ENCODE results near the gene VPS13D.

Gene VPS13D

DNA sequence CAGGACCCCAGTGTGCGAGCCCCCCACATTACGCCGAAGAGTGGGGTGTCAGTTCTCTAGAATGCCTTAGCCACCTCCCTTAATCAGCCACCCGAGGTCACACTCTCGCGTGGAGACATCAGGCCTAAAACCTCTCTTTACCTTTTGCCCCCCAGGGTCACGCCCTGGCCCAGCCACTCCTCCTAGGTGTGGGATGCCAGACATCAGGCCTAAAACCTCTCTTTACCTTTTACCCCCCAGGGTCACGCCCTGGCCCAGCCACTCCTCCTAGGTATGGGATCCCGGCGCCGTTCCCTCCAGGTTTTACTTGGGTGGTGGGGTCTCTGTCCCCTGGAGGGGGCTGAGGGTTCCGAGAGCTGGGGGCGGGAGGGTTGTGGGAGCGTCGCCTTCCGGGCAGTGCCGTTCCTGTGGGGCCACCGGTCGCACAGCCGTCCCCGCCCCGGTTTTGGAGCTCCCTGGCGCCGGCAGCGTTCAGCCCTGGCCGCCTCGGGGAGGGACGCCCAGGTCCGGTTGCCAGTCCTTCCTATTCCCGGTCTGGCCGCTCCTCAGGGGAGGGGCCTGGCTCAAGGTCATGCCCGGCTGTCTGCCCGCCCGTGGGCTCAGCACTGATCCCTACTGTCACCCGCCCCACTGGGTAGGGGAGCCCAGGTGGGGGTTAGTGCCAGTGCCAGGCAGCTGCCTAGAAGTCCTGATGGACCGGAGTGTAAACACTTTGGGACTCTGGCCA, 882 bp downstream of the VPS13D start:
- FAIRE-seq: no peak

DNA sequence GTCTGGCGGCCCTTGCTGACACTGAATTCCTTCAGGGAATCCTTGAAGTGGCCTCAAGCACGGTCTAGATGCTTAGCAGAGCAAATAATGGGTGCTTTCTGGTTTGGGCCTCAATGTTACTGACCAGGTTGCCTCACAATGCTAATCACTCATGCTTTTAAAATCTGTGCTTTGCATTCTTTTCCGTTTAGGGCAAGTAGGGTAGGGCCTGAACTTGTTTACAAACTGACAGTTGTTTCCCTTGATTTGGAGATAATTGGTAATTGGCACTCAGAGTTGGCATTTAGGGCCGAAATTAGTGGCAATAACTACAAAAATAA, 1.4 kb downstream of the VPS13D start:
- FAIRE-seq: no peak

DNA sequence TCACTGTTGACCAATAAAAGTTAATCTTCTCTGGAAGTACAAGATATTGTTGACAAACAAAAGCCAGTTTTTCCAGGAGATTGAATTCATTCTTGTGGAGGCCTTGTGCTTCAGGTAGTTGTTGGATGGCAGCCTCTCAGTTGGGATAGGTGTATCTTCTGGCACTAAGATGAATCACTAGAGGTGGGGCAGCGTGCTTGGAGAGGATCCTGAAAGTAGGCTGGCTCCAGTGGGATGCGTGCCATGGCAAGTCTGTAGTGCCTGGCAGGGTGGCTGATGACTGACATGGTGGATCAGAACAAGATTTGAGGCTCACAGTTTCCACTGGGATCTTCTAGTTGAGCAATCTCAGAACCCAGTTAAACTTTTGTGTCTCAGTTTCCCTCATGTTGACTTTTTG, 2.4 kb downstream of the VPS13D start:
- no peak for FAIRE-seq

DNA sequence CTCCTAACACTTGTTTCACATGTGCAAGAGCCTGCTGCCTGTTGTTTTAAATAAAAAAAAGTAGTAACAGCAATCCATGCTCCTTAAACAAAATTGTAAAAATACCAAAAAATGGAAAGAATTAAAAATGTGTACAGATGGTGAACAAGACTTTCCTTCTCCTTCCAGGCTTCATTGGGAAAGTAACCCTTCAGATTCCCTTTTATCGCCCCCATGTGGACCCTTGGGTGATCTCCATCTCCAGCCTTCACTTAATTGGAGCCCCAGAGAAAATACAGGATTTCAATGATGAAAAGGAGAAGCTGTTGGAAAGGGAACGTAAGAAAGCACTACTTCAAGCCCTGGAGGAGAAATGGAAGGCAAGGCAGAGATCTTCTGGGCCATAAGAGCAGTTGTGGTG, 14.2 kb downstream of the VPS13D start:
- FAIRE-seq: no peak

DNA sequence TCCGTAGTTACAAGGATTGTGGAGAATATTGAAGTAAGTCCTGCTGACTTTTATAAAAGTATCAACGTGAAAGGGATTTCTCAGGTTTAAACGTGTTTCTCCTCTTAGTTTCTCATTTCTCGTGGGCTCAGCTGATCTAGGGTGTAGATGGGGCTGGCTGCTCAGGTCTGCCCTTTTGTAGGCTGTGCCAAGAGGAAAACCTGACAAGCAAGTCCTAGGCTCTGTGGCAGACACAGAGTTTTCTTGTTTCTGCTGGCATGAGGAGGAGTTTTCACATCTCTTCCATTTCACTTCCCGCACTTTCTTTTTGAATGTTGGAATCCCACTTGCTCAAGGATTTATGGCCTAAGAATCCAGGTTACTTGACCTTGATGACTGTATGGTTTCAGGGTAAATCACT, 14.8 kb downstream of the VPS13D start:
- no peak for FAIRE-seq

DNA sequence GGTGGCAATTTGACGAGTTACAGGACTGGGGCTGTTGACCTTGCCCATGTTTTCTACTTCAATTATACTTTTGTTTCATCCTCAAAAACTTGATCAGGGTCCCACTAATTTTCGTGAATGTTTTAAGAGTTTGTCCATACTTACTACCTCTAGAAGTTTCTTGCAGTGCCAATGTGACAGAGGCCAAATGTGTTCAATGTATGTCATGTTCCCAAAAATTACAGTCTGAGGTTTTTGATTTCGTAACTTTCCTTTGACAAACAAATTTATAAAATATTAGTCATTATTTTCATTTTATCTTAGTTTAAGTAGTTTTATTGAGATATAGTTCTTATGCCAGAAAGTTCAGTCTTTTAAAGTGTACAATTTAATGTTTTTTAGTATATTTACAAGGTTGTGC, 15.3 kb downstream of the VPS13D start:
- FAIRE-seq: no peak

DNA sequence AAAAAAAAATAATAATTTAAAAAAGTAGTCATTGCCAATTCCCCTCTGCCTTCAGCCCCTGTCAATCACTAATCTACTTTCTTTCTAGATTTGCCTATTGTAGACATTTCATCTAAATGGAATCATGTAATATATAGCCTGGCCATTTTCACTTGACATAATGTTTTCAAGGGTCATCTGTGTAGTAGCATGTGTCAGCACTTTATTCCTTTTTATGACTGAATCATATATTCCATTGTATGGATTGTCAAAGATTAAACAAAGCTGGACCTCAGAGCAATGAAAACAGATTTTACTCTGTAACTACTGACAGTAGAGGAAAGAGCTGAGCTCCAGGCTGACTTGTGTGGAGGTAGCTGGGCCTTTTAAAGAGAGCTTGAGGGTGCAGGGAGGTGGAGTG, 15.9 kb downstream of the VPS13D start:
- FAIRE-seq: no peak

DNA sequence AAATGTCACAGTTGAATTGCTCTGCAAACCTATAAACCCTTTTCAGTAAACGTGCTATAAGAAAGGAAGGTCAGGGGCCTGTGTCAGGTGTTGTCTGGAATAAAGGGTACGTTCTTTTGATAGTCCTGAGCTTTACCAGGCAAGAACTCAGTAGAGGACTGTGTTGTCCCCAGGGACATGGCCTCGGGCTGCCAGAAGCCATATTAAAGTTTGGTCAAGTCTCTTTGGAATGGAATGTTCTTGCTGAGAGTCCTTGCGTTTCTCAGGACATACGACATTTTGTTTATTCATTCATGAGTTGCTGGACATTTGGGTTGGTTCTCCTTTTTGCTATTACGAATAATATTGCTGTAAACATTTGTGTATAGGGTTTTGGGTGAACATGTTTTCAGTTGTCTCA, 16.8 kb downstream of the VPS13D start:
- no peak for FAIRE-seq

DNA sequence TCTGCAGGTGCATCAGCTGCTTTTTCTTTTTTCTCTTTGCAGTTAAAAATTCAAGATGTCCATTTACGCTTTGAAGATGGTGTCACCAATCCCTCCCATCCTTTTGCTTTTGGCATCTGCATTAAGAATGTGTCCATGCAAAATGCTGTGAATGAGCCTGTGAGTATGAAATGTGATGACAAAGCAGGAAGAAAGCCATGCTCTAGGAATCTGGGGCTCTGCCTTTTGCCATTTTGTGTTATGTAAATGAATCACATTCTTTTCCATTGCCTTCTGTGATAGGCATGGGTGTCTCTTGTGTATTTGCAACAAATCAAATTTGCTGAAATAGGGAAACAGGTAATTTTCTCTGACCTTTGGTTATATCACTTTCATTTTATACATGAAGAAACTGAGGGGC, 19.4 kb downstream of the VPS13D start:
- no peak for FAIRE-seq

DNA sequence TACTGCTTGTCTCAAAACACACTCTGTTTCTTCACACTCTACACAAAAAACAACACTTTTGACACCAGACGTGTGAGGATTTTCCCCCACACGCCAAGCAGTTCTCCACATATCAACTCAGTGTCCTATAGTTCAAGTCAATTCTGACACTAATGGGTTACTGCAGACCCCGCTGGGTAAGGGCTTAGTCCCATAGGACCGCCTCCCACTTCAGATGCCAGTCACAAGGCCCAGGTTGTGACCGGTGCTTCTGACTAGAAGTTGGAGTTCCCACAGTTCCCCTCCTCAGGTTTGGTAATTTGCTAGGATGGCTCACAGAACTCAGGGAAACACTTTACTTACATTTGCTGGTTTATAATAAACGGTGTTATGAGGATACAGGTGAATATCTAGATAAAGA, 19.9 kb downstream of the VPS13D start:
- FAIRE-seq: no peak

DNA sequence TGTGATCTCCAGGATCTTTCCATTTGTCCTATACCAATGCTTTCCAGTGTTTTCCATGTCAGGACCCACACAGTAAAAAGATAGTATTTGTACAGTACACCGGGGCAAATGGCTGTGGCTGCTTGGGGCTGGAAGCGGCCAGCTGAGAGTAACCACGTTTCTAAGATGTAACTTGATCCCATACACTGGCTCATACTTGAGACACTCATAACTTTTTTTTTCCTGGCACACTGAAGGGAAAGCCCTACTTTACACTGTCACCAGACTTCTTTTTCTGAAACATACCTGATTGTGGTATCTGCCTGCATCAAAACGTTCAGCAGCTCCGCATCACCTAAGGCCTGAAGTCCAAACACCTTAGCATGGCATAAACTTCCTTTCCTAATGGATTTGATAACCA, 21.6 kb downstream of the VPS13D start:
- FAIRE-seq: no peak

DNA sequence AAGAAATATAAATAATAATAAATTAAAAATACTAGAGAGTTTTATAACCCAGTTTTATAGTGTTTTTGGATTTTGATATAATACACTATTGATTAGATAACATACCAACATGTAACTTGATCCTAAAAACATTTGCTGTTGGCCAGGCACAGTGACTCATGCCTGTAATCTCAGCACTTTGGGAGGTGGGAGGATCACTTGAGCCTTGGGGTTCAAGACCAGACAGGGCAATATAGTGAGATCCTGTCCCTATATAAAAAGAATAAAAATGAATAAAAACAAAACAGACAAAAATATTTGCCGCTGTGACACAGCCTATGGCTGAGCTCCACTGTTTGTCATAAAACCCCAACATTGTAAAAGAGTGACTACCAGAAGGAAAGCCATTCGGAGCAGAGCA, 26.1 kb downstream of the VPS13D start:
- no peak for FAIRE-seq

DNA sequence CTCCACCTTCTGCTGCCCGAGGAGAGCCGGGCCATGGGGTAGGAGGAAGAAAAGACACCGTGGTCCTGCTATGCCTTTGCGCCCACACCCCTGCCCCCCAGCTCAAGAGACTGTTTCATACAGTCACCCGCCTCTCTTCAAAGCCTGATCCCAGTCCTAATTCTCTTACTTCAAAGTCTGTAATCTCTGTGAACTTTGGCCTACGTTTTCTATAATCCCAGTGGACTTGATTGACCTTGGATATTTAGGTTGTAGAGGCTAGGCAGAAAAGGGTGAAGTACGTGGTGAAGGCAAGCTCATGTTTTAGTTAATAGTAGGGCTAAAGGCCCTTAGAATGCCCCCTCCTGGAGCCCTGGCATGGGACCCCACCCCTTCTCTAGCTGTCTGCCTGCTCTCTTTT, 28.4 kb downstream of the VPS13D start:
- FAIRE-seq: no peak

DNA sequence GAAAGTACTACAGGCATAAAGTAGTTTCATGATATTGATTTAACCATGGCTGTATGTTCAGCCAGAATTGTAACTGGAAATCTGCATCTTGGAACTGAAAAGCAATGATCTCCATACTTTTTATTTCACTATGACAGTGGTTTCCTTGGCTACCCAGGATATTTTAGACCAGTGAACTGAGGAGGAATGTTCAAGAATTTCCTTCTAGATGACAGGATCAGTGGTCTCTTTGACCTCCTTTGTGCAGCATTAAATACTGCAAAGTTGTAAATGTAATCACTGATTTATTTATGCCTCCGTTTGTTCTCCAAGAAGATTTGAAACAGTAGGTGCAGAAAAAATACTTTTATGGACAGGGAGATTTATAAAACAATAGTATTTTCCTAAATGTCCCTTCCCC, 39.5 kb downstream of the VPS13D start:
- FAIRE-seq: no peak

DNA sequence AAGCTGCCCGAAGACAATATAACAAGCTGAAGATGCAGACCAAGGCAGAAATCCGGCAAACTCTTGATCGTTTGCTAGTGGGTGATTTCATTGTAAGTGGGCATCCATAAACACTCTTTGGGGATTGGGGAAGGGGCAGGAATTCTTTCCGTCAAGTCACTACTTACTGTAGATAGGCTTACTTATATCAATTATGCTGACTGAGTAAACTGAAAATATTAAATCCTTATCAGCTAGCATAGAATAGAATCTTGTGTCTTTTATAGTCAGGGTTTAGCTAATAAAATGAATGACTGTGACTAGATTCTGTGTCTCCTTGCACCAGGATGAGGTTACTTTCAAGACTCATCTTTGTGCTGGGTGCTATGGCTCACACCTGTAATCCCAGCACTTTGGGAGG, 41.2 kb downstream of the VPS13D start:
- no peak for FAIRE-seq

DNA sequence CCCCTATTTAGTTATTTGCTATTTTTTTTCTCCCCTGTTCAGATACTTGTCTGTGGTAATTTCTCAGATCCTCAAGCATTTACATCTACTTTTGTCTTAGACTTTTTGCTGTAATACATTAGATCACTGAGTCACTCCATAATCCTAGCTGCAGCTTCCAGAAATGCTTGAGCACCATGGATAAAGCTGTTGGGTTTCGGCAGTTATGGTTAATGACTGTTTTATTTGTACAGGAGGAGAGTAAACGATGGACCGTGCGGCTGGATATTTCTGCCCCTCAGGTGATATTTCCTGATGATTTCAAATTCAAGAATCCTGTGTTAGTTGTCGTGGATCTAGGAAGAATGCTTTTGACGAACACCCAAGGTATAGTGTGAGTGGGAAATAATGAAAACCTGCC, 42.9 kb downstream of the VPS13D start:
- FAIRE-seq: no peak

DNA sequence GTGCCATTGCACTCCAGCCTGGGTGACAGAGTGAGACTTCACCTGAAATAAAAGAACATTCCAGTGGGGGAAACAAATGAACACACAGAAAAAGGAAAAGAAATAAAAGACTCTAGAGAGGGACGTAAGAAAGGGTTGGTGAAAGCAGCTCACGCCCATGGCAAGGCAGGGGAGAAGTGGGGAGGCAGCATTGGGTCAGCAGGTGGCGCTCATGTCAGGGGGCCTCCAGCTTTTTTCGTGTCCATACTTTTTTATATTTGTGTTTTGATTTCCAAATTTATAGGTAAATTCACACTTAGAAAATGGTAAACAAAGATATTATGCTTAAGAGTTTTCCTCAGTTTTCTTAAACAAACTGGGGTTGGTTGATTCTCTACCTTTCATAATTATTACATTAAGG, 45.5 kb downstream of the VPS13D start:
- no peak for FAIRE-seq

DNA sequence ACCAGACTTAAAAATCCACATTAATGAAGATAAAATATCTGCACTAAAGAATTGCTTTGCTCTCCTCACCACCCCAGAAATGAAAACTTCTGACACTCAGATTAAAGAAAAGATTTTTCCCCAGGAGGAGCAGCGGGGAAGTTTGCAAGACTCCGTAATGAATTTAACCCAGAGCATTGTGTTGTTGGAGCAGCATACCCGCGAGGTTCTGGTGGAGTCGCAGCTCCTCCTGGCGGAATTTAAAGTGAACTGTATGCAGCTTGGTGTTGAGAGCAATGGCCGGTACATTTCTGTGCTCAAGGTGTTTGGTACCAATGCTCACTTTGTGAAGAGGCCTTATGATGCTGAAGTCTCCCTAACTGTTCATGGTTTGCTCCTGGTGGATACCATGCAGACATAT, 46.4 kb downstream of the VPS13D start:
- FAIRE-seq: no peak

DNA sequence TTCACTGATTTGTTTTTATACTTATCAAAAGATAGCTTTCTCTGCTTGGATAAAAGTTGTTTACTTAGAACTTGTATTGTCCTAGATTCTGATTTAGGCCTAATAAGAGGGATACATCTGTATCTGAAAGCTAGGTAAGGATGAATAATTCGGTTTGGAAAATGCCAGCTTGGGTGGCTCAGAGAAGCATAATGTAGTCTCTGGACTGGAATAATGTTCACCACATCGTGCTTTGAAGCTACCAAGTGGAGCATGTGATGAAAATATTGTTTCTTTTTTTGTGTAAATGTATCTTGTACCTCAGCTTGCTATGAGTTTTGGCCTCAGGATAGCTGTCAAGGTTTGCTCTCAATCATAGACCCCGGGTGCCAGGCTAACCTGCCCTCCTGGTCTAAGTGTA, 49.2 kb downstream of the VPS13D start:
- no peak for FAIRE-seq

DNA sequence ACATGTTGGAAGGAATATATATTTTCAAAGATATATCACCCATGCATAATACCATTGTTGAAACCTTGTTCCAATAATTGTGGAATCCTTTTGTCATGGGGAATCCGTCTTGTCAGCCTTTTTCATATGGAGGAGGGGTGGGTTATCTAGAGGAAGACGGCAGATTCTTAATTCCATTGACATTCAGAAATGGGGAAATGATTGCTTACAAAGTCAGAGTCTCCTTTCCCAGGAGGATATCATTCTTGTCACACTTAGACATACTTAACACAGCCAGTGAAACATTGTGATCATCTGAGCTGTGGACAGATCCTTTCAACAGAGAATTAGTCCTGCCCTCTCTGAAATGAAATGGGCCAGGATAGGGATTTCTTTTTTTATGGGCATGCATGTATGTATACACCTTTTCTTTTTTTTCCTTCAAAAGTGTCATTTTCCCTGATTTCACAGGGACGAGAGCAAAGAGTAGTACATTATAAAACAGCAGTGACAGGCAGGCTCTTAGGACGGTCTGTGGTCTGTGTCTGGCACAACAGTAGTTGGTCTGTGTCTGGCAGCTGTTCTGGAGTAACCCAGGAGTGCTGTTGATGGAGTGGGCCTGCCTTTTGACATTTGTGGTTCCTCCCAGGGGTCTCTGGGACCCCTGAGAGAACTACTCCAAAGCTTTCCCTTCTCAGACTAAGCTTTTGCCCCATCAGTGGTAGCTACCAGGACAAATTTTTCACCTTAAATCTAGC, 50.1 kb downstream of the VPS13D start:
- FAIRE-seq: no peak

DNA sequence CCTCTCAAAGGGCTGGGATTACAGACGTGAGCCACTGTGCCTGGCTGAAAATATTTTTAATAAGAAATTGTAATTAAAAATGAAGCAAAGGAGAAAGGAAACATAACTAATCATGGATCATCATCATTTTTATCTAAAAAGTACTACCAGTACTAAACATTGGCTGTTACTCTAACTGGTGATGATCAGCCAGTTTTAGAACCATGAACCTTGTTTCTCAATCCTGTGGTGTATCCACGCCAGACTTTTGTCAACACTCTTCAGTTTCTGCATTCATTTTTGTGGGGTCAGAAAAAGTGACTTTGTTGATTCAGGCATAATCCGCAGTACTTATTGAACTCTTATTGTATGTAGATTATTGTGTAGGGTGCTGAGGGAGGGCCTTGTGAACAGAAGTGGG, 52.3 kb downstream of the VPS13D start:
- FAIRE-seq: no peak

DNA sequence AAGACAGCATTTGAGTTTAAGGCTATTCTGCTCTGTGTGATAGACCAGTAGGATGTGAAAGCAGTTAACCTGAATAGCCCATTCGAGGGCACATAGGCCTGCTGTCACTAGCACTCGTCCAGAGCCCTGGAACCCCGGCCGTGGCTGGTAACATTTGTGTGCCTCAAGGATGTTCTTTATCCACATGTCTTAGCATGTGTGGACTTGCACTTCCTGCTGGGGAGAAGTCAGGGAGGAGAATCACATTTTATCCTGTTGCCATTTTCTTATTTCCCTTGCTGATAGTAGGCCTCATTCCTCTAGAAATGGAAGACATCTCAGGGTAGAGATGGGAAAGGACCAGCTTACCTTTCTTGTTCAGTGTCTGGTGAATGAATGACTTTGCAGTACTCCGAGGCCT, 54.7 kb downstream of the VPS13D start:
- FAIRE-seq: no peak

DNA sequence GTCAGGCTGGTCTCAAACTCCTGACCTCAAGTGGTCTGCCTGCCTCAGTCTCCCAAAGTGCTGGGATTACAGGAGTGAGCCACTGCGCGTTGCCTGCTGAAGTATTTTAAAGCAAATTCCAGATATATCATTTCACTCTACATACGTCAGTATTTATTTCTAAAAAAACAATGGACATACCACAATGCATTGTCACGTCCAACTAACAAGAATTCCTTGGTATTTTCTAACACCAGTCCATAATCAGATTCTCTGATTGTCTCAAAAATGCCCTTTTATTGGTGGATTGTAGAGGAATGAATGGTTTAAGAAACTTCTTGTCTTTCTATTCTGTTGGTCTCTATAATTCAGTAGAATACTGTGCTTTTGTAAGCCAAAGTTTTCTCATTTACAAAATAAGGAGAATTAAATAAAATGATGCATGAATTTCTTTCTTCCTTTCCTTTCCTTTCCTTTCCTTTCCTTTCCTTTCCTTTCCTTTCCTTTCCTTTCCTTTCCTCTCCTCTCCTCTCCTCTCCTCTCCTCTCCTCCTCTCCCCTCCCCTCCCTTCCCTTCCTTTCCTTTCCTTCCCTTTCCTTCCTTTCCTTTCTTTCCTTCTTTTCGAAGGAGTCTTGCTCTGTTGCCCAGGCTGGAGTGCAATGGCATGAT, 55.8 kb downstream of the VPS13D start:
- FAIRE-seq: no peak

DNA sequence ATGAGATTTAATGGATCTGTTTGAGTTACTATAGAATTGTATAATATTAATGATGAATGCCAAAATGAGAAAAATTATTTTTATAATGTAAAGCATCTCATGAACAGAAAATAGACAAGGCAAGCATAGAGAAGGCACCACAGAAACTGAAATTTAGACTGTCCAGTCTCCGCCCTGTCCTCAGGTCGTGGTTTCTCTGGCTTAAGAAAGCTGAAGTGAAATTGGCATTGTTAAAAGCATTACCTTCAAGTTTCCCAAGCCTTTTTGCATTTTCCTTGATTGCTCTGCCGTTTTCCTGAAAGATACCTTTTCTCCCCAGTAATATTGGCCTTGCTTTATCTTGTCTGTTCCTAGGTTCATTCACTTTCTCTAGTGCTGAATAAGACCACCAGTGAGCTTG, 58.0 kb downstream of the VPS13D start:
- no peak for FAIRE-seq

DNA sequence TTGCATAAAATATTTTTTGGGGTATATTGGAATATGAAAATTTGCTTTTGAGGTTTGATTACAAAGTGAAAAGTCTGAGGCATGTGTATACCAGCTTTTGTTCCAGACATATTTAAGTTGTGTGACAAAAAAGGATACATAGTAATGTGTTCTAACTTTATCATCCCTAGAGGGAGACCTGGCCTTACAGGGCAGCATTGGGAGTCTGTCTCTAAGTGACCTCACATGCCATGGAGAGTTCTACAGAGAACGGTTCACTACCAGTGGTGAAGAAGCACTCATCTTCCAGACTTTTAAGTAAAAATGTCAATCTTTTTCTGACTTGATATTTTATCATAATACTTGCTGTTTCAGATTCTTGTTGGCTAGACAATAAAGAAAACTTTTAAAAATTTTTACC, 61.0 kb downstream of the VPS13D start:
- no peak for FAIRE-seq
